ENCODE data around the gene GJA9. TPM values are rescaled to one million over a fixed set of nuclear protein-coding genes. Genes with fewer than 3 reads are reported as not detected.
"Not testable (repeated sequence)": the region's sequence is repeated elsewhere in the genome, so short reads cannot be mapped to it uniquely, and the experiment has no call there.

The GJA9 gene
- total and polyA plus RNA-seq, 5 donors, result 0.07 TPM; not detected in 4

DNA sequence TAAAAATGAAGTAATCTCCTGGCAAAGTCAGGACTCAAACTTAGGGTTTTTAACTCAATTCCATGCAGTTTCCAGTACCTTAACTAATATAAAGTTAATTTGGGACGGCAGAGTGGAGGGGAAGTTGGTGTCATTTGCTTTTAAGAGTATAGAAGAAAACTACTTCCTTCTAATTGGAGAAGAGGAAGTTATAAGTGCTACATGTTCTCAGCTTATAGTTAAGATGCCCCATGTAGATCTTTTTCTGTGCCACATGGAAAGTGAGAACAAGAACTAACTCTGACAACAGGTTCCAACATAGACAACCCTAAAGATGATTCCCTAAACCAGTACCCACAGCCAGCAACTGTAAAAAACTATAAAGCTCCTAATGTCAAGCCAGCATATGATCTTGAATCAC, 33.3 kb downstream of the GJA9 start:
- Histone ChIP-seq H3K4me3 (ENCODE audit: low read length) (no peak overlapping the region), H3K27ac (ENCODE audit: low read length) (no peak overlapping the region), H3K27me3 (ENCODE audit: control insufficient read depth, insufficient read depth) (no peaks in the 10 kb centered on the region), H3K9me3 (ENCODE audit: control insufficient read depth, low read length) (no peaks in the 10 kb centered on the region), H3K4me1 (ENCODE audit: control insufficient read depth, insufficient read depth, low read length) (no peaks in the 10 kb centered on the region)
- intact Hi-C loops (cut with DNase I), result no loop called here
- 74% methylated on average over 1 of the region's 1 CpG for WGBS
- no peak for ATAC-seq
- DNase-seq, result no peak

DNA sequence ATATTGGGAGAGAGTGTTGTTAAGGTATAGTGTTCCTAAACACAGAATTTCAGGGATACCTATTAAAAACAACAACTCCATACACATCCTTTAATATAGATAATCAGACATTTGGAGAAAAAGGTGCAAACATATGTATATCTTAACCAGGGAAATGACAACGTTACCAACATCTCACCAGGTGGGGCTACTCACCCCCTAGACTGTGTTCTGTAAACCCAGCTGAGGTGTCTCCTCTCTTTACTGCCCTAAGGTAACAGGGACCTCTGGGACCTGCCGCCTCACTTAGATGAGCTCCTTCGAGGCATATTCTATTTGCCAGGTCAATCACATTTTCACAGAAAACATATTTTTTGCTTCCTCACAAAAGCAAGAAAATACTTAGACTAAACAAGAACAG, 35.2 kb downstream of the GJA9 start:
- no peak overlapping the region for H3K27ac ChIP-seq (ENCODE audit: low read length)
- no peaks in the 10 kb centered on the region for H3K27me3 ChIP-seq (ENCODE audit: control insufficient read depth, insufficient read depth)
- intact Hi-C loops (cut with DNase I), result no loop called here
- DNase-seq (no peak), ATAC-seq (no peak)
- no peaks in the 10 kb centered on the region for H3K9me3 ChIP-seq (ENCODE audit: control insufficient read depth, low read length)
- 94% methylated on average over 3 of the region's 3 CpGs for WGBS
- no peak overlapping the region for H3K4me3 ChIP-seq (ENCODE audit: low read length)
- H3K4me1 ChIP-seq (ENCODE audit: control insufficient read depth, insufficient read depth, low read length), result no peaks in the 10 kb centered on the region

- 98% methylated on average over 3 of the region's 3 CpGs for WGBS
- ATAC-seq; DNase-seq; intact Hi-C loops (cut with DNase I); H3K27me3 ChIP-seq (ENCODE audit: control insufficient read depth, insufficient read depth); H3K27ac ChIP-seq (ENCODE audit: low read length); H3K9me3 ChIP-seq (ENCODE audit: control insufficient read depth, low read length); H3K4me1 ChIP-seq (ENCODE audit: control insufficient read depth, insufficient read depth, low read length); H3K4me3 ChIP-seq (ENCODE audit: low read length): not testable (repeated sequence)
Measured at GRCh38 chr1:38845088-38845487, 36.3 kb downstream of the GJA9 start.

- ATAC-seq, result no peak
Measured at GRCh38 chr1:38840281-38840680, 41.1 kb downstream of the GJA9 start.

DNA sequence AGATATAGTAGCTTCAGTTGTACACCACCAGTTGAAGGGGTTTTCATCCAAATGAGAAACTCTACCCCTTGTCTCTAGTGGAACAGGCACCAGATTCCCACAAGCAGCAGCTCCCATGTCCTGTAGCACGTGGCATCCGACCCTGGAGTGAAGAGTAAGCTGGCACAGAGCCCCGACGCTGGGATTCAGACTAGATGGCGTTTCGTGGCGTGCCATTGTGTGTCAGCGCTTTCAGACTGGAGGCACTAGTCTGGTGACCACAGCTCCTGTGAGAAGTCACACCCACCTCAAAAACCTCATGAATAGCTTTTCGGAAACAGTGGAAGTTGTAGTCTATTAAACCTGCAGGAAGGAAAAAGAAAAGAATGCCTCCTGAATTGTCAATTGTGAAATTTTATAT, 42.0 kb downstream of the GJA9 start:
- Histone ChIP-seq H3K9me3 (ENCODE audit: control insufficient read depth, low read length) (no peaks in the 10 kb centered on the region), H3K4me1 (ENCODE audit: control insufficient read depth, insufficient read depth, low read length) (no peaks in the 10 kb centered on the region), H3K4me3 (ENCODE audit: low read length) (no peak overlapping the region), H3K27ac (ENCODE audit: low read length) (peak overlapping the region; percentile 21), H3K27me3 (ENCODE audit: control insufficient read depth, insufficient read depth) (no peaks in the 10 kb centered on the region)
- WGBS, result 46% methylated on average over 9 of the region's 9 CpGs
- intact Hi-C loops (cut with DNase I), result loop anchor here in 2 of 4 donors (5.0 to 10.0 kb wide), 3 partner anchors 232 to 815 kb away; no protein-coding TSS in a partner anchor
- ATAC-seq, result peak; percentile 68 to 78
- DNase-seq, result peak; percentile 45 to 83 (median 79)

More at GRCh38 chr1:38840281-38840680, 41.1 kb downstream of the GJA9 start:
- intact Hi-C loops (cut with DNase I), result no loop called here
- DNase-seq, result no peak
- H3K27me3 ChIP-seq (ENCODE audit: control insufficient read depth, insufficient read depth), result no peaks in the 10 kb centered on the region
- H3K9me3 ChIP-seq (ENCODE audit: control insufficient read depth, low read length), result no peaks in the 10 kb centered on the region
- H3K4me3 ChIP-seq (ENCODE audit: low read length), result no peak overlapping the region
- 36% methylated on average over 2 of the region's 2 CpGs for WGBS
- H3K27ac ChIP-seq (ENCODE audit: low read length), result no peak overlapping the region
- no peaks in the 10 kb centered on the region for H3K4me1 ChIP-seq (ENCODE audit: control insufficient read depth, insufficient read depth, low read length)

DNA sequence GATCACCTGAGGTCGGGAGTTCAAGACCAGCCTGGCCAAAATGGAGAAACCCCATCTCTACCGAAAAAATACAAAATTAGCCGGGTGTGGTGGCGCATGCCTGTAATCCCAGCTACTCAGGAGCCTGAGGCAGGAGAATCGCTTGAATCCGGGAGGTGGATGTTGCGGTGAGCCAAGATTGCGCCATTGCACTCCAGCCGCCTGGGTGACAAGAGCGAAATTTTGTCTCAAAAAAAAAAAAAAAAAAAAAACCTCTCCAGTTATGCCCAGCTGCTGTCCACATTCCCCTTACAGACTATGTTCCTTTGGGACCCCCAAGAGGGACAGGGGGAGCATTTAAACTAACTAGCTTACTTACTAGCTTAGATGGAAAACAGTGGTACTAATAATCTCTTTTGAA, 45.1 kb downstream of the GJA9 start:
- intact Hi-C loops (cut with DNase I), result loop anchor here in 2 of 4 donors (5.0 to 10.0 kb wide), 3 partner anchors 229 to 812 kb away; no protein-coding TSS in a partner anchor
- 86% methylated on average over 10 of the region's 10 CpGs for WGBS
- H3K4me1 ChIP-seq (ENCODE audit: control insufficient read depth, insufficient read depth, low read length); H3K27me3 ChIP-seq (ENCODE audit: control insufficient read depth, insufficient read depth); ATAC-seq; H3K9me3 ChIP-seq (ENCODE audit: control insufficient read depth, low read length); H3K27ac ChIP-seq (ENCODE audit: low read length); DNase-seq; H3K4me3 ChIP-seq (ENCODE audit: low read length): not testable (repeated sequence)

DNA sequence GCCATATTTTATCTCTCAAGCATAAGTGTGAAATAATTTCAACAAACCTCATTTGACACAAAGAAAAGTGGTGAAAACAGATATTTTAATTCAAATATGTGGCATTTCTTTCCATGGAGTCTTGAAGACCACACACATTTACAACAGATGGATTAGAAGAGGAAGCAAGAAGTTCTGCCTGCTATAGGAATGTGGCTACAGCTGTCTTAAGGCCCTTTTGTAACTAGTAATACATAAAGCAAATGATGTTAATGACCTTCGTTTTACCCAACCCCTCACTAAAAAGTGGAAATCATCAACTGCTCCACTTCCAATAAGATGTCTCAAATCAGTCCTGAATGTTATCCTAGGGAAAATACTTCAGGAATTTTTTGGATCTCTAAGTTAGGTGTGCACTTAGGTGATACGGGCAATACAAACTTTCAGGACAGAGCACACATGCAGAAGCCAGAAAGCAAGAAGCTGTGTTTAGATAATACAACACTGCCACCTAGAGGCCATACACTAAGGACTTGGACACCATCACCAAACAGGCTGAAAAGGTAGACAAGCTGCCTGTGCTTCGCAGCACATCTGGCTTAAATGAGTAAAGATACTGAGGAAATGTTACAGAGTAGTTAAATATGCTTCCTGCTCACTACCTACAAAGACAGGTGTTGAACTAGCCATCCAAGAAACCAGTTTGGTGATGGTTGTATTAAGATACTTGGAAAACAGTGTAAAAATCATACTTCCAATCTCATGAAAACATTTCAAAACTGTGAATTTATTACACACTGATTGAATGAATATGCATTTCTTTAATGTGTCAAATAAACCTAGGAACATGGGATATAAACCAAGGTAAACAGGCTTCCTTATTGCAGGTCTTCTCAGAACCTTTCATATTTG, 46.2 kb downstream of the GJA9 start:
- Histone ChIP-seq H3K4me1 (ENCODE audit: control insufficient read depth, insufficient read depth, low read length) (no peaks in the 10 kb centered on the region), H3K27ac (ENCODE audit: low read length) (no peak overlapping the region), H3K4me3 (ENCODE audit: low read length) (no peak overlapping the region), H3K27me3 (ENCODE audit: control insufficient read depth, insufficient read depth) (no peaks in the 10 kb centered on the region), H3K9me3 (ENCODE audit: control insufficient read depth, low read length) (no peaks in the 10 kb centered on the region)
- peak; percentile 78 to 85 for ATAC-seq
- intact Hi-C loops (cut with DNase I), result loop anchor here in 2 of 4 donors (5.0 to 10.0 kb wide), 3 partner anchors 228 to 810 kb away; no protein-coding TSS in a partner anchor
- no peak for DNase-seq
- 33% methylated on average over 3 of the region's 3 CpGs for WGBS

DNA sequence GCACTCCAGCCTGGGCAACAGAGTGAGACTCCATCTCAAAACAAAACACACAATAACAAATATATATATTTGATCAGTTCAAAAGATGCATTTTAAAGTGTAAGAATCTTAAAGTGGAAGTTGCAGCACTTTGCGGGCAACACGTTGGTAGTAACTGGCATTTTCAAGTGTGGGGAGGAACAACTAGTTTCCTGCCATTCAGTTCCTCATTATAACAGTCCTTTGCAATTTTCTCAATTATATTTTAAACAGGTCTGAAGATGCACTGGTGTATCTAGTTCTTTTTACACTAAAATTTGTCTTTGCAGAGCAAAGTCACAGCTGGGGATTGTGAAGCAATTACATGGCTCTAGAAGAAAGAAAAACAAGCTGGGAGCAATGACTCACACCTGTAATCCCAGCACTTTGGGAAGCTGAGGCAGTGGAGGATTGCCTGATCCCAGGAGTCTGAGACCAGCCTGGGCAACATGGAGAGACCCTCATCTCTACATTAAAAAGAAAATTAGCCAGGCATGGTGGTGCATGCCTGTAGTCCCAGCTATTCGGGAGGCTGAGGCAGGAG, 47.1 kb downstream of the GJA9 start:
- intact Hi-C loops (cut with DNase I), result loop anchor here in 2 of 4 donors (10.0 kb wide), 2 partner anchors 800 to 810 kb away; no protein-coding TSS in a partner anchor
- H3K27ac ChIP-seq (ENCODE audit: low read length), result no peak overlapping the region
- H3K4me1 ChIP-seq (ENCODE audit: control insufficient read depth, insufficient read depth, low read length), result no peaks in the 10 kb centered on the region
- H3K4me3 ChIP-seq (ENCODE audit: low read length), result no peak overlapping the region
- no peaks in the 10 kb centered on the region for H3K9me3 ChIP-seq (ENCODE audit: control insufficient read depth, low read length)
- WGBS, result 82% methylated on average over 3 of the region's 3 CpGs
- H3K27me3 ChIP-seq (ENCODE audit: control insufficient read depth, insufficient read depth), result no peaks in the 10 kb centered on the region
- no peak for DNase-seq
- ATAC-seq, result no peak

DNA sequence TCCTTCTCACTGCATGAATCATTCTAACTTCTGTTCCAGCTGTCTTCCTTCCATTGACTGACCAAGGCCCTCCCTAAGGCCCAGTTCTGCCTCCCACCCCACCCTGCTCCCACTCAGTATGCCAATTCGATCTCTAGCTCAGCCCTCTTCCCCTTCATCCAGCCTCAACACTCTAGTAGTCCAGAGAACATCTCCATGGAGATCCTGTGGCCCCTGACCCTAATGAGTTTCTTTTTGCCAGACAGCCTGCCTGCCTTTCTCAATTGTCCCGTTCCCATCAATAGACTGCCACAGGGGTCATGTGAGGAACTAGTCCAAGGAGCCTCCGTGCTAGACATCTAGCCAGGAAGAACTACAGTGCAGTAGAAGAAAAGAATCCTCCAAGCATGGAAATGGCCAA, 48.2 kb downstream of the GJA9 start:
- ATAC-seq, result no peak
- 42% methylated on average over 3 of the region's 3 CpGs for WGBS
- intact Hi-C loops (cut with DNase I), result loop anchor here in 2 of 4 donors (10.0 kb wide), 2 partner anchors 798 to 808 kb away; no protein-coding TSS in a partner anchor

GRCh38 chr1:38832370-38832734, 49.0 kb downstream of the GJA9 start:
- intact Hi-C loops (cut with DNase I), result loop anchor here in 2 of 4 donors (10.0 kb wide), 2 partner anchors 798 to 808 kb away; no protein-coding TSS in a partner anchor
- Histone ChIP-seq H3K4me1 (ENCODE audit: control insufficient read depth, insufficient read depth, low read length) (no peaks in the 10 kb centered on the region), H3K4me3 (ENCODE audit: low read length) (no peak overlapping the region), H3K9me3 (ENCODE audit: control insufficient read depth, low read length) (no peaks in the 10 kb centered on the region), H3K27me3 (ENCODE audit: control insufficient read depth, insufficient read depth) (no peaks in the 10 kb centered on the region), H3K27ac (ENCODE audit: low read length) (no peak overlapping the region)
- ATAC-seq (no peak), DNase-seq (no peak)
- 86% methylated on average over 3 of the region's 3 CpGs for WGBS

More for the DNA sequence above, 48.2 kb downstream of the GJA9 start:
- Histone ChIP-seq H3K27me3 (ENCODE audit: control insufficient read depth, insufficient read depth) (no peaks in the 10 kb centered on the region), H3K4me1 (ENCODE audit: control insufficient read depth, insufficient read depth, low read length) (no peaks in the 10 kb centered on the region), H3K27ac (ENCODE audit: low read length) (no peak overlapping the region), H3K9me3 (ENCODE audit: control insufficient read depth, low read length) (no peaks in the 10 kb centered on the region), H3K4me3 (ENCODE audit: low read length) (no peak overlapping the region)
- DNase-seq, result no peak

All from right cardiac atrium (tissue), 5 donors.